Retinal pigment epithelial cell (primary cell): ENCODE data around the gene RPS19BP1.

Experiments used
- DNase-seq: peaks from one replicate; pipeline ENCODE4 v3.0.0-alpha.2; 2010; ENCODE audit warnings: low read depth
- H3K4me3 ChIP-seq: 2 replicates; pipeline ENCODE4 v1.5.1; 2011; ENCODE audit warnings: mild to moderate bottlenecking, low read length, control low read depth, moderate library complexity
- CTCF ChIP-seq: conservative IDR thresholded peaks from 2 replicates; pipeline ENCODE4 v1.5.1; 2011; ENCODE audit warnings: low read depth, low read length, control low read depth, inconsistent platforms

Gene RPS19BP1

GRCh38 chr22:39481054-39481453, 51.5 kb downstream of the RPS19BP1 start:
- TF ChIP-seq CTCF, result no peak
- H3K4me3 ChIP-seq, result no peak overlapping the region
- no peak for DNase-seq

DNA sequence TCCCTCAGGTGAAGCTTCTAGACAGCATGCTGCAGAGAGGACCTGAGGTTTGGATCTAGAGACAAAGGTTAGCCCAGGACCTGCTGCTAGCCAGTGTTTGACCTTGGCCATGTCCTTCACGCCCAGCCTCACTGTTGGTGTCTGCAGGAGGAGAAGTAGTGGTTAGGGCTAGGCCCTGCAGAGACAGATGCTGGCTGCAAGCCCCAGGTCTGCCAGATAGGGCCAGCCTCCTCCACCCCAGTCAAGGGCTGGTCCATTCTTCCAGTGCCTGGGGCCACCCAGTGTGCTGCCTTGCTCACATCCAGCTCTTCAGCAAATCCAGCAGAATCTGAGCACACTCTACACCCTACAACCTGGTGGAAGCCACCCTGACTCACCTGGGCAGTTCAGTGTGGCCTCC, 52.0 kb downstream of the RPS19BP1 start:
- no peak for DNase-seq
- H3K4me3 ChIP-seq, result no peak overlapping the region
- no peak for TF ChIP-seq CTCF

GRCh38 chr22:39479254-39479653, 53.3 kb downstream of the RPS19BP1 start:
- no peak for DNase-seq
- TF ChIP-seq CTCF, result no peak
- no peak overlapping the region for H3K4me3 ChIP-seq
